HL-60 (cell line): ENCODE results near the gene RNF111.
A peak's percentile ranks its signal among the peaks of the same experiment; 100 is the strongest.

Experiments used
- DNase-seq, 2 experiments: peaks; one replicate each; pipeline ENCODE4 v3.0.0-alpha.2; 2010 to 2020; ENCODE audit warnings: low read depth in 1 of 2, low spot score in 1 of 2
- H3K27ac ChIP-seq: fragments of 250-450 bp; sonication (Bioruptor Pico); replicated peaks from 2 replicates; pipeline ENCODE4 v1.5.1; 2020; ENCODE audit warnings: mild to moderate bottlenecking, moderate library complexity
- H3K27me3 ChIP-seq: fragments of 250-450 bp; sonication (Bioruptor Pico); 2 replicates; pipeline ENCODE4 v1.5.1; 2021; ENCODE audit warnings: mild to moderate bottlenecking, moderate library complexity; ENCODE audit not compliant: insufficient read depth, poor library complexity, severe bottlenecking
- H3K4me3 ChIP-seq: replicated peaks from 2 replicates; pipeline ENCODE4 v1.5.1; 2011; ENCODE audit warnings: mild to moderate bottlenecking, control low read depth, low read length; ENCODE audit not compliant: insufficient read depth
- GABPA ChIP-seq: IDR thresholded peaks from 2 replicates; pipeline ENCODE4 v1.6.1; 2012; ENCODE audit warnings: low read depth
- POLR2AphosphoS5 ChIP-seq: IDR thresholded peaks from 2 replicates; pipeline ENCODE4 v1.6.1; 2012; ENCODE audit warnings: low read depth
- SPI1 ChIP-seq: IDR thresholded peaks from 2 replicates; pipeline ENCODE4 v1.6.1; 2012; ENCODE audit warnings: low read depth, mild to moderate bottlenecking, borderline replicate concordance
- TF ChIP-seq, protein P1 (sequence below): IDR thresholded peaks from one replicate; pipeline ENCODE4 v1.5.1; 2011; ENCODE audit warnings: low read length, control low read depth, inconsistent platforms; ENCODE audit not compliant: insufficient read depth
- TF ChIP-seq, protein P2 (sequence below): IDR thresholded peaks from 2 replicates; pipeline ENCODE4 v1.6.1; 2012; ENCODE audit warnings: low read depth; ENCODE audit not compliant: insufficient replicate concordance

The RNF111 gene

DNA sequence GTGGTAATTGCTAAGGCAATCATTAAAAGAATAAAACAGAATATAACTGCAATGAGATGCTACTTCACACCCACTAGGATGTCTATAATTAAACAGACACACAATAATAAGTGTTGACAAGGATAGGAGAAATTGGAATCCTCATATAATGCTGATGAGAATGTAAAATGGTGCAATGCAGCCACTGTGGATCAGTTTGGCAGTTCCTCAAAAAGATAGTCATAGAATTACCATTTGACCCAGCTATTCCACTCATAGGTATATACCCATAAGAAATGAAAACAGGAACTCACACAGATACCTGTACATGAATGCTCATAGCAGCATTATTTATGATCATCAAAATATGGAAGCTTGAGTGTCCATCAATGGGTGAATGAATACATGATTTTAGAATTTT lies 9.6 kb upstream of the RNF111 start:
- no peak for DNase-seq
- TF ChIP-seq, protein P1, sequence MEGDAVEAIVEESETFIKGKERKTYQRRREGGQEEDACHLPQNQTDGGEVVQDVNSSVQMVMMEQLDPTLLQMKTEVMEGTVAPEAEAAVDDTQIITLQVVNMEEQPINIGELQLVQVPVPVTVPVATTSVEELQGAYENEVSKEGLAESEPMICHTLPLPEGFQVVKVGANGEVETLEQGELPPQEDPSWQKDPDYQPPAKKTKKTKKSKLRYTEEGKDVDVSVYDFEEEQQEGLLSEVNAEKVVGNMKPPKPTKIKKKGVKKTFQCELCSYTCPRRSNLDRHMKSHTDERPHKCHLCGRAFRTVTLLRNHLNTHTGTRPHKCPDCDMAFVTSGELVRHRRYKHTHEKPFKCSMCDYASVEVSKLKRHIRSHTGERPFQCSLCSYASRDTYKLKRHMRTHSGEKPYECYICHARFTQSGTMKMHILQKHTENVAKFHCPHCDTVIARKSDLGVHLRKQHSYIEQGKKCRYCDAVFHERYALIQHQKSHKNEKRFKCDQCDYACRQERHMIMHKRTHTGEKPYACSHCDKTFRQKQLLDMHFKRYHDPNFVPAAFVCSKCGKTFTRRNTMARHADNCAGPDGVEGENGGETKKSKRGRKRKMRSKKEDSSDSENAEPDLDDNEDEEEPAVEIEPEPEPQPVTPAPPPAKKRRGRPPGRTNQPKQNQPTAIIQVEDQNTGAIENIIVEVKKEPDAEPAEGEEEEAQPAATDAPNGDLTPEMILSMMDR = no peak
- TF ChIP-seq GABPA = no peak
- no peak for TF ChIP-seq POLR2AphosphoS5
- peak; percentile 51; the same call in 1 of the 2 replicates for TF ChIP-seq SPI1
- TF ChIP-seq, protein P2, sequence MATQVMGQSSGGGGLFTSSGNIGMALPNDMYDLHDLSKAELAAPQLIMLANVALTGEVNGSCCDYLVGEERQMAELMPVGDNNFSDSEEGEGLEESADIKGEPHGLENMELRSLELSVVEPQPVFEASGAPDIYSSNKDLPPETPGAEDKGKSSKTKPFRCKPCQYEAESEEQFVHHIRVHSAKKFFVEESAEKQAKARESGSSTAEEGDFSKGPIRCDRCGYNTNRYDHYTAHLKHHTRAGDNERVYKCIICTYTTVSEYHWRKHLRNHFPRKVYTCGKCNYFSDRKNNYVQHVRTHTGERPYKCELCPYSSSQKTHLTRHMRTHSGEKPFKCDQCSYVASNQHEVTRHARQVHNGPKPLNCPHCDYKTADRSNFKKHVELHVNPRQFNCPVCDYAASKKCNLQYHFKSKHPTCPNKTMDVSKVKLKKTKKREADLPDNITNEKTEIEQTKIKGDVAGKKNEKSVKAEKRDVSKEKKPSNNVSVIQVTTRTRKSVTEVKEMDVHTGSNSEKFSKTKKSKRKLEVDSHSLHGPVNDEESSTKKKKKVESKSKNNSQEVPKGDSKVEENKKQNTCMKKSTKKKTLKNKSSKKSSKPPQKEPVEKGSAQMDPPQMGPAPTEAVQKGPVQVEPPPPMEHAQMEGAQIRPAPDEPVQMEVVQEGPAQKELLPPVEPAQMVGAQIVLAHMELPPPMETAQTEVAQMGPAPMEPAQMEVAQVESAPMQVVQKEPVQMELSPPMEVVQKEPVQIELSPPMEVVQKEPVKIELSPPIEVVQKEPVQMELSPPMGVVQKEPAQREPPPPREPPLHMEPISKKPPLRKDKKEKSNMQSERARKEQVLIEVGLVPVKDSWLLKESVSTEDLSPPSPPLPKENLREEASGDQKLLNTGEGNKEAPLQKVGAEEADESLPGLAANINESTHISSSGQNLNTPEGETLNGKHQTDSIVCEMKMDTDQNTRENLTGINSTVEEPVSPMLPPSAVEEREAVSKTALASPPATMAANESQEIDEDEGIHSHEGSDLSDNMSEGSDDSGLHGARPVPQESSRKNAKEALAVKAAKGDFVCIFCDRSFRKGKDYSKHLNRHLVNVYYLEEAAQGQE = no peak
- H3K27ac ChIP-seq = no peak overlapping the region
- H3K4me3 ChIP-seq = no peak overlapping the region
- no peaks in the 10 kb centered on the region for H3K27me3 ChIP-seq

DNA sequence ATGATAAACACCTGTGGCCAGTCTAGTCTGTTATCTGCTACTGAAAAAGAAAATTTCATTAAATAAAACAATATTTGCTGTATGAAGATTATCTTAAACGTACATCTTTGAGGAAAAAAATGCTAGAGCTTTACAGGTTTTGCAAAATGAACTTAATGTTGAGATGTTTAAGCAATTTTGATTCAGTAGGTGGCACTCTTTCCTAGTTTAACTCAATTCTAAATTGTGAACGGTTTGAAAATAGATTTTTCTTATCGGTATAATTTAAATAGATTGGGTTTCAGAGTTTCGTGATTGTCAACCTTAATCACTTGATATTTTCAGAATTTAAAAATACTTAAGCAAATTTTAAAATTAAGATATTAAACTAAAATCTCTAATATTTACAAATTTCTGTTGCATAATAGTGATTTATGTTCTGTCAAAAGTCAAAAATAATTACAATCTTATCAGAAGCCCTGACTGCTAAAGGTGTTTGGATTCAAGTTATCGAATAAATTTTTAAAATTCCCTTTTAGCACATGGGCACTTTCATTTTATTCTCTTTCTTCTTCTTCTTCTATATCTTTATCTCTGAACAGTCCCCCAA lies 7.0 kb upstream of the RNF111 start:
- Histone ChIP-seq H3K27me3 (no peaks in the 10 kb centered on the region), H3K27ac (no peak overlapping the region), H3K4me3 (no peak overlapping the region)
- DNase-seq = no peak
- TF ChIP-seq, protein P1 = peak; percentile 9
- TF ChIP-seq SPI1 = no peak

DNA sequence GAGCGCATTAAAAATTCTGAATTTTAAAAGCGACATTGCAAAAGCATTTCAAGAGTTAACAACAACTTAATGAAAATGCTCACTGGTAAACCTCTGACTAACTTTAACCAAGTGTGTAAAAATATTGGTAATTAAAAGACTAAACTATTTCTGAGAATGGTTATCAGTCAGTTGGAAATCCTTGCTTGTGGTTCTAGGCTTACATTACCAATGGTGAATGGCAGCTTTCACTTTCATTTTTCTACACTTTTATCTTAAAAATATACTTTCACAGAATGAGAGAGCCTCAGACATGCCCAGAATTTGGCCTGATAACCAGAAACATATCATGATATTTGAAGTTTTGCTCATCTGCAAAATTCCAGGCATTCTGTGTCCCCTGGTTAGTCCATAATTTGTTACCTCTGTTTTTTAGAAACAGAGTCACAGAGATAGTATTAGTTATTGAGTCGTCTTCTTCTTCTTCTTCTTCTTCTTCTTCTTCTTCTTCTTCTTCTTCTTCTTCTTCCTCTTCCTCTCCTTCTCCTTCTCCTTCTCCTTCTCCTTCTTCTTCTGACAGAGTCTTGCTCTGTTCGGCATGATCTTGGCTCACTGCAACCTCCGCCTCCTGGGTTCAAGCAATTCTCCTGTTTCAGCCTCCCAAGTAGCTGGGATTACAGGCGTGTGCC lies 5.5 kb upstream of the RNF111 start:
- TF ChIP-seq, protein P2 = no peak
- TF ChIP-seq SPI1 = no peak
- no peak for TF ChIP-seq POLR2AphosphoS5
- TF ChIP-seq, protein P1 = no peak
- no peak for TF ChIP-seq GABPA
- H3K27me3 ChIP-seq = no peaks in the 10 kb centered on the region
- no peak overlapping the region for H3K4me3 ChIP-seq
- H3K27ac ChIP-seq = no peak overlapping the region
- no peak for DNase-seq
